WI38 (cell line): ENCODE measurements around the gene EOGT.

Source experiments
- H3K4me3 ChIP-seq: 2 replicates; pipeline ENCODE4 v1.5.1; 2011; ENCODE audit warnings: low read depth, mild to moderate bottlenecking, control low read depth, low read length
- TF ChIP-seq, protein P1 (sequence below): IDR thresholded peaks from 2 replicates; pipeline ENCODE4 v1.5.1; 2012; ENCODE audit warnings: low read depth, mild to moderate bottlenecking, control low read depth, low read length

The EOGT gene

DNA sequence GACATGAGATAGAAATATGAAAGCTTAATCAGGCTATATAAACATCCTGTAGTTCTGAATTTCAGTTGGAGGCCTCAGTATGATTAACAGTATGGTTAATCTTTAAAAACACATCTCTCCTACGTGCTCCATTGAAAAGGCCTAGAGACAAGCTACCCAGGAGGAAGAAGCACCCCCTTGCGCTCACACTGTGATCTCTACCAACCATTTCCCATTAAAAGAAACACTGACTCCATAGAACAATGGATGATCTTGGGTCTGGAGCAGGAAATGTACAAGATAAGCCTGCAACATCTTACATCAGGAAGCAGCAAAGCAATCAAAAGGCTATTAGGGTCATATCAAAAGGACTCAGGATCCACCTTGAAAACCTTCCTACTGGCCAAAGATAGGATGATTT lies 3.4 kb upstream of the EOGT start:
- TF ChIP-seq, protein P1, sequence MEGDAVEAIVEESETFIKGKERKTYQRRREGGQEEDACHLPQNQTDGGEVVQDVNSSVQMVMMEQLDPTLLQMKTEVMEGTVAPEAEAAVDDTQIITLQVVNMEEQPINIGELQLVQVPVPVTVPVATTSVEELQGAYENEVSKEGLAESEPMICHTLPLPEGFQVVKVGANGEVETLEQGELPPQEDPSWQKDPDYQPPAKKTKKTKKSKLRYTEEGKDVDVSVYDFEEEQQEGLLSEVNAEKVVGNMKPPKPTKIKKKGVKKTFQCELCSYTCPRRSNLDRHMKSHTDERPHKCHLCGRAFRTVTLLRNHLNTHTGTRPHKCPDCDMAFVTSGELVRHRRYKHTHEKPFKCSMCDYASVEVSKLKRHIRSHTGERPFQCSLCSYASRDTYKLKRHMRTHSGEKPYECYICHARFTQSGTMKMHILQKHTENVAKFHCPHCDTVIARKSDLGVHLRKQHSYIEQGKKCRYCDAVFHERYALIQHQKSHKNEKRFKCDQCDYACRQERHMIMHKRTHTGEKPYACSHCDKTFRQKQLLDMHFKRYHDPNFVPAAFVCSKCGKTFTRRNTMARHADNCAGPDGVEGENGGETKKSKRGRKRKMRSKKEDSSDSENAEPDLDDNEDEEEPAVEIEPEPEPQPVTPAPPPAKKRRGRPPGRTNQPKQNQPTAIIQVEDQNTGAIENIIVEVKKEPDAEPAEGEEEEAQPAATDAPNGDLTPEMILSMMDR, result no peak
- no peak overlapping the region for H3K4me3 ChIP-seq

DNA sequence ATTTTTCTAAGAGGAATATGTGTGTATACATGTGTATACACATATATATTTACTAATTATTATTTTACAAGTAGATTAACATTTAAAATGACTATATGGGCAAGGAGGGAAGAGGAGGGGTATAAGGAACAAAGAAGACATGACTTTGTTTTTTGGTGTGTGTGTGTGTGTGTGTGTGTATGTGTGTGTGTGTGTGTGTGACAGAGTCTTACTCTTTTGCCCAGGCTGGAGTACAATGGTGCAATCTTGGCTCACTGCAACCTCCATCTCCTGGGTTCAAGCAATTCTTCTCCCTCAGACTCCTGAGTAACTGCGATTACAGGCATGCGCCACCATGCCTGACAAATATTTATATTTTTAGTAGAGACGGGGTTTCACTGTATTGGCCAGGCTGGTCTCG lies 2.6 kb upstream of the EOGT start:
- TF ChIP-seq, protein P1, result no peak
- H3K4me3 ChIP-seq, result no peak overlapping the region

DNA sequence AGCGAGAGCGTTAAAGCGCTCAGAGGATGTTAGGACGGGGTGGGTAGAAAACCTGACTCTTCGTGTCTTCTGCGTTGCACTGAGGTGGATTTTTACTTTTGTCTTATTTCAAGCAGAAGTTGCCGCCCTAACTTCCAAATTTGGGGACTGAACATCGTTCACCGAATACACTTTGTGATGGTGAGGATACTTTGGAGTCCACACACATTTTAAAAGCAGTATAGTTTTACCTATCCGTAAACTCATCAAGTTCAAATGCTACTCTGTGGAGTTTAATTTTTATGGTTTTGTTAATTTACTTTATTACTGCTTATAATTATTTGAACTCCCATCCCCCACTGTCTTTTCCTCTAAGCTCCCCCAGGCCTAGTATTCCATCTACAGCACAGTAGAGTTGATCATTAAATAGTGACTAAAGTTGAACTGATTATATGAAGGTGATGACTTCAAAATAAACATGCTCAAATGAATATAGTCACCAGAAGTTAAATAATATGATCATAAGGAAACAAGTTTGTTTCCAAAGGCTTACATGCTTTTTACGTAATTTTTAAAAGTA lies 617 bp upstream of the EOGT start:
- TF ChIP-seq, protein P1, result no peak
- peak overlapping the region; percentile 74 for H3K4me3 ChIP-seq

DNA sequence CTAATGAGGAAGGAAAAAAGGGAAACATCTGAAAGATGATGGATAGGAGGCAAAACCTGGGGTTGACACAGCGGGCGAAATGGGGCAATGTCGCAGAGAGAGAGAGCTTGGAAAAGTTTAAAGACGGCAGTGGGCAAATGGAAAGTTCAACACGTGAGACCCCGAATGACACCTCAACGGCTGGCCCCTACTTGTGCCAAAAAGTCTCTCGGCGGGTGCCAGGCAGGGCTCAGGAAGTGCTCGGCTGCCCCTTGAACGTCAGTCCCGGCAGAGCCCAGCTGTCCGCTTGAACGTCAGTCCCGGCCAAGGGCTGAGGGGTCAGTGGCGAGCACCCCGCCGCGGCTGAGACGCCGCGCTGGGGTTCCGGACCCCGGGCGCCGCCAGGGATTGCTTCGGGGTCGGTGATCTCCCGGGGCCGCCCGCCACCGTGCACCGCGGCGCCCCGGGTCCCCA lies 658 bp downstream of the EOGT start:
- TF ChIP-seq, protein P1, result no peak
- peak overlapping the region; percentile 74 for H3K4me3 ChIP-seq

DNA sequence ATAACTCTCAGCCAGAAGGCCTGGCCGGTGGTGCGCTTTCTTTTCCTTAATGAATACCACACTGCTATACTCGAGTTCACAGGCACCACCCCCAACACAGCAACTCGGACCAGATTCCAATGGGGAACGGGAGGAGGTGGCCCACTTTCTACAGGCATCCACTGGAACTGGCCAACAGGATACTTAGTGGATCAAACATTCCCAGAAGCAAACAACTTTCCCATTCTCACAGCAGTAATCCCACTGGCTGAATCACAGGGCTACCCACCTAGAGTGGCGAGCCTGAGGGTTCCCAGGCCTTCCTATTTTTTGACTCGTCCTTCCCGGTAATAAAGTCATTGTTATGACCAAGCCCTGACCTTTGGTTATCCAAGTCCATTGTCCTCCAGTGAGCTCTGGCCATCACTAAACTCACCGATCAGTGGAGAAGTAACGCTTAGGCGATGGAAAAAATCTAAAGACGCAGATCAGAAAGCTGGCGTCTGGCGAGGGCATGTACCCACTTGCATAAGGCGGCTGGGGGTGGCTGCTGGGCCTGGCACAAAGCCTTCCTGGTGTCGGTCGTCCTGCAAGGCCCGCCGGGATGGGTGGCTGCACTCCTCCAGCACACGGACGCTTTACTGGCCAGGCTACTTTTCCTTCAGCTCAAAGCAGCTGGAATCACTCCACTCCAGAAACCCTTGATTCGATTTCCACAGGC lies 1.2 kb downstream of the EOGT start:
- H3K4me3 ChIP-seq, result peak overlapping the region; percentile 74
- TF ChIP-seq, protein P1, result no peak

DNA sequence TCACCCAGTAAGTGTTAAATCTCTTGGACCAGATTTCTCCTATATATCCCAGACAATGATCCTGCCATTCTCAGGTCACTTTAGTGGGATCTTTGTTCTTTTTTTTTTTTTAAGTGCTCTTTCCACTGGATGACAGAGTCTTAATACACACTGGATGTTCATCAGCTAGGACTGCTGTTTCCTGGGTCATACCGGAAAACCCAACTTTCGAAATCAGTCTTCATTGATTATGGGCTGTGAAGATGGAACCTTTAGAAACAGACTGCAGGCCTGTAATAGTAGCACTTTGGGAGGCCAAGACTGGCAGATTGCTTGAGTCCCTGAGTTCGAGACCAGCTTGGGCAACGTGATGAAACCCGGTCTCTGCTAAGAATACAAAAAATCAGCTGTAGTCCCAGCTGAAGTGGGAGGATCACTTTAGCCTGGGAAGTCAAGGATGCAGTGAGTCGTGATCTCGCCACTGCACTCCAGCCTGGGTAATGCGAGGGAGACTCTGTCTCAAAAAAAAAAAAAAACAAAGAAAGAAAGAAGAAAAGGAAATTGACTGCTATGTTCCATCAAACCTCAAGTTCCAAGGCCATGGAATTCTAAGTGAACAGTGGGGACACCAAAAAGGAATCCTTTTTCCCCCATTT lies 2.3 kb downstream of the EOGT start:
- TF ChIP-seq, protein P1, result no peak
- H3K4me3 ChIP-seq, result no peak overlapping the region

DNA sequence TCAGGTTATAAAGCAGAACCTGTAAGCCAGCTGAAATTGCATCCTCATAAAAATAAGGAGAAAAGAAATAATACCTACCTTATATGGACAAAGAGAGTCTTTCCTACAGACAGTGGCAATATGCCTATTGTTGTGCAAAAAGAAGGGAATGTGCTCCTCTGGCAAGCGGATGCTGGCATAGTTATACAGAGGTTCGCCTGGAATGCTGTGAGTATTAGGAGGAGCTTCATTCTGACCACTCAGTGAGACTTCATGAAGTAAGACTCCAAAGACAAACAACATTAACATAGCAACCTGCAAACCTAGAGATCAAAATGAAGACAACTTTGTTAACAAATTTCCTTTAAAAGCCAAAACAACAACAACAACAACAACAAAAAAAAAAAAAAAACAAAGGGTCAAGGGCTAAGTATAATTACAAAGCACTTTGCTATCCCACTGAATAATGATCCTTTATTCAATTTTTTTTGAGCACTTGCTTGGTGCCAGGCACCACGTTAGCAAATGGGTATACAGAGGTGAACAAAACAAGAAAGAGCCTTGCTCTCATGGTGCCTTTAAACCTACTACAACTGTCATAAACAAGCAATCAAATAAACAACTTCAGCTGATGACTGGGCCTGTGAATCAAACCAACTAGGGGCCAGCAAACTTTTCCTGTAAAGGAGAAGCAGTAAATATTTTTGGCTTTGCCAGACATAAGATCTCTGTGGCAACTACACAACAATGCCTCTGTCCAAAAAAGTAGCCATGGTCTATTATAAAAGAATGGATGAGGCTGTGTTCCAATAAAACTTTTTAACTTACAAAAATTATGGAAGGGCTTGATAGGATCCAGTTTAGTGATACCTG lies 3.7 kb downstream of the EOGT start:
- H3K4me3 ChIP-seq, result no peak overlapping the region
- TF ChIP-seq, protein P1, result no peak
